Inflammatory macrophage treated with lipopolysaccharide for 4 hours (primary cell): Measurements from ENCODE around the gene SHISA7.
A peak's percentile ranks its signal among the peaks of the same experiment; 100 is the strongest.
"Not testable (repeated sequence)": the region's sequence is repeated elsewhere in the genome, so short reads cannot be mapped to it uniquely, and the experiment has no call there.

Experiments used
- DNase-seq: peaks from one replicate; pipeline ENCODE4 v3.0.0-alpha.2; 2020

SHISA7 gene

GRCh38 chr19:55462722-55463121, 19.6 kb upstream of the SHISA7 start:
- no peak for DNase-seq

DNA sequence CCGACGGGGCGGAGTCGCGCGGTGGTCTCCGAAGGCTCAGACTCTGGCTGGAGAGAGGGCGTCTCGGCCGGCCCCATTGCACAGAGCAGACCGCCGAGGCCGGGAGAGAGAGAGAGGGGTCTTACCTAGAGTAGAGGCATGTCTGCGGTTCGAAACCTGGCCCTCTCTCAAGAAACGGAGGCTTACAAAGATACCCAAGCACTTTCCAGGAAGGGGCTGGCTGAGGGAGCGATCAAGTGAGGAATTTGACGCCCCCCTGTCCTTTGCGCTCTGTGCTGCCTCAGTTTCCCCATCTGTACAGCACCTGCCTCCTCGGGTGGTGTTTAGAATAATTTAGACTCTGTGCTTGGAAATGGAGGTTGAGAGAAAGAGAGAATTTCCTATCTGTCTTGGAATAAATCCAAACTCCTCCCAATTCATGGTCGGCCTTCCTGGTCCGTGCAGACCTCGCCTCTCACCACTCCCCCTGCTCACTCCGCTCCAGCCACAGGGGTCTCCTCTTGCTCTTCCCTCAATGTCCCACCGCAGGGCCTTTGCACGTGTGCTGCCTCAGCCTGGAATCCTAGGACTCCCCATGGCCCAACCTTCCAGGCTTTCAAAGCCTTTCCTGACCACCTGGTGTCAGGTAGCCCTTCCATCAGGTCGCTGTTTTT, 19.0 kb upstream of the SHISA7 start:
- peak; percentile 20 for DNase-seq

DNA sequence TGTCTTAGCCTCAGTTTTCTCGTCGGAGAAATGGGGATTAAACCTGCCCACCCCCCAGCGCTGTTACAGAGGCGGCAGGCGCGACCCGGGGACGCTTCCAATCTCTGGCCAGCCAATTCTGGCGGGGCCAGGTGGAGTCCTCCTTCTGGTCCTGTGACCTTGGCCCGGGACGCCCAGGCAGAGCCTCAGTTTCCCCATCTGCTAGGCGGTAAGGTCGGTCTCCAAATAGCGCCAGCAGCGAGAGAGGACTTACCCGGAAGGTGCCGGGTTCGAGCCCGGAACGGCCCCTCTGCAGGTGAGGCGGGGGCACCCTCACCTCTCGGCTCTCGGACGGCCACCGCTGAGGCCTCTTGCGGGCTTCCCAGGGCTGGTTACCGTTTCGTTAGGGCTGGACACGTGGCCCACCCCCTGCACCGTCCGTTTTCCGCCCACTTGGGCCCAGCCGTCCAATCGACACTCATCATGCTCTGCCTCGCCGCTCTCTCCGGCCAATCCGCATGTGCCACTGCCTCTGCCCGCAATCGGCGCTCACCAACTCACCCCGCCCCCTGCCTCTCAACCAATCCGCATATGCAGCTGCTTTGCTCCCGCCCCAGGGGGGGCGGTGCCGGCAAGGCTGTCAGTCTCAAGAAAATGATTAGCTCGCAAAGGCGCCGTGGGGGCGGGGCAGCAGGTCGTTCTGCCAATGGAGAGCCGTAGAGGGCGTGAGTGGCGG, 18.3 kb upstream of the SHISA7 start, which contains the start of gene ISOC2:
Gene ISOC2 (minus strand): TSS at position 384 of the 715 bp plus-strand sequence. CDS start 5,156 bp downstream, outside the sequence.
- peak; percentile 100 for DNase-seq

GRCh38 chr19:55460670-55461258, 17.7 kb upstream of the SHISA7 start:
- peak; percentile 58 for DNase-seq

DNA sequence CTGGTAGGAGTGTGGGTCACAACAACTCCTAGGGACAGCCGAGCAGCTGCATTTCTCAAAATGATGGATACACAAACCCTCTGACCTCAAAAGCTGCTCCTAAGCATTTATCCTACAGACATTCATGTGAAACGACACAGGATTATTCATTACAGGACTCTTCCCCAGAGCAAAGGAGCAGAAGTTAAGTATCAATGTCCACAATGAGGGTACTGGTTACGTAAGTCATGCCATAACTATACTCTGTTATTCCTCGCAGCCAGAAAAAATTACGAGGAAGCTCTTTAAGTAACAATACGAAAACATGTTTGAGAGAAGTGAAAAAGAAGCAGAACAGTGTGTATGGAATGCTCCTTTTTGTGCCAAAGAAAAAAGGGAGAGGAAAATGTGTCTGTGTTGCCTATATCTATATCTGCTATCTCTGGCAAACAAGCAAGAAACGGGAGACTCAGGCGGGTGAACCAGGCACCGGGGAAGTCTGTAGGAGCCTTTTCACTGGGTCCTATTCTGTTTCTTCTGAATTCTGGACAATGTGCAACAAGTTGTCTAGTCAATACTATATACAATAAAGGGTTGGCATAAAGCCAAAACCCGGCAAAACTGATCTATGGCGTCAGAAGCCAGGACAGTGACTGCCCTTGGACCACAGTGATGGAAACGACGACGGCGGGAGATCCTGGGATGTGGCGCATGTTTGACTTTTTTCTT, 17.0 kb upstream of the SHISA7 start:
- DNase-seq: no peak

DNA sequence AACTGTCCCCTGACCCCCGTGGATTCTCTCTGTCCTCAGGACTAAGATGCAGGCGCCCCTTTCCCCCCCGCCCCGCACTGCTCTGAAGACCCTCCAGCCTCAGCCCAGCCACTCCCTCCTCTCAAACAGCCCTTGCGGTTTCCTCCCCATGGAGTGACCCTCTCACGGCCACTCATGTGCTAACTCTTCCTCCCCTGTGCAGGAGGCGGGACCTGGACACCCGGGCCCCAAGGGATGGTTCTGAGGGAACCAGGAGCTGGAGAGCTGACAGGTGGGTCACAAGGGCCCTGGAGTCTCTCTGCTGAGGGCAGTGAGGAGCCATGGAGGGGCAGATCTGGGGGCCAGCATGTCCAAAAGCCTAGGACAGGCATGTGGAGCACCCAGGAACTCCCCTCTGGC, 16.4 kb upstream of the SHISA7 start:
- no peak for DNase-seq

GRCh38 chr19:55457683-55458457, 14.8 kb upstream of the SHISA7 start:
- DNase-seq: no peak

- no peak for DNase-seq
Observed at GRCh38 chr19:55456347-55456746, 13.2 kb upstream of the SHISA7 start.

- DNase-seq: no peak
Observed at GRCh38 chr19:55455576-55456235, 12.6 kb upstream of the SHISA7 start.

- DNase-seq: peak; percentile 55
Observed at GRCh38 chr19:55454787-55455243, 11.7 kb upstream of the SHISA7 start.

DNA sequence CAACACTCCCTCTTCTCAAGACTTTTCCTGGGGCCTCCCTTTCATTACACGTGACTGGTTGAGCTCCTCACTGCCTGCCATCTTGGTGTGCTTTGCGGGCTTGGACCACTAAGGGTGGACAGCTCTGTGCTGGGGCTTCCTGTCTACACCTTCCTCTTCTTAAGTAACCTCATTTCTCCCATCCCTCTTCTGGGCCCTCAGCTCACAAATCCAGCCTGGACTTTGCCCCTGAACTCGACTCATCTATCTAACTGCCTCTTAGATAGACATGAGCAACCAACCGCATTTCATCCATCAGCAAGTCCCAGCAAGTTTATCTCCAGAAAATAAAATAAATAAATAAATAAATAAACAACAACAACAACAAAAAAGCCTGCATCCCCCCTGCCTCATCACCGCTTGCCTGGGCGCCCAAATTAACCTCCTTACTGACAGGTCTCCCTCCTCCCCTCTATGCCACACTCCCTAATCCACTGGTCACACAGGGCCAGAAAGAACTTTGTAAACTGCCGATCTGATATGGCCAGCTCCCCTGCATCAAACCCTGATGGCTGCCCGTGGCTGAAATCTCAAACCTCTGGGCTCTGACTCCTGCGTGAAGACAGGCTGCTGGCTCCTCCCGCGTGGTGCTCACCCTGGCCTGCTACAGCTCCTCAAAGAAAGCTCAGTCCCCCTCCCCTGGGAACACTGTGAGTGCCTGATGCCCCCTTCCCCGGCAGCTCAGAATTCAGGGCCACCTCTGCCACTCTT, 10.6 kb upstream of the SHISA7 start:
- no peak for DNase-seq

- DNase-seq: peak; percentile 52
Observed at GRCh38 chr19:55452749-55453346, 9.7 kb upstream of the SHISA7 start.

DNA sequence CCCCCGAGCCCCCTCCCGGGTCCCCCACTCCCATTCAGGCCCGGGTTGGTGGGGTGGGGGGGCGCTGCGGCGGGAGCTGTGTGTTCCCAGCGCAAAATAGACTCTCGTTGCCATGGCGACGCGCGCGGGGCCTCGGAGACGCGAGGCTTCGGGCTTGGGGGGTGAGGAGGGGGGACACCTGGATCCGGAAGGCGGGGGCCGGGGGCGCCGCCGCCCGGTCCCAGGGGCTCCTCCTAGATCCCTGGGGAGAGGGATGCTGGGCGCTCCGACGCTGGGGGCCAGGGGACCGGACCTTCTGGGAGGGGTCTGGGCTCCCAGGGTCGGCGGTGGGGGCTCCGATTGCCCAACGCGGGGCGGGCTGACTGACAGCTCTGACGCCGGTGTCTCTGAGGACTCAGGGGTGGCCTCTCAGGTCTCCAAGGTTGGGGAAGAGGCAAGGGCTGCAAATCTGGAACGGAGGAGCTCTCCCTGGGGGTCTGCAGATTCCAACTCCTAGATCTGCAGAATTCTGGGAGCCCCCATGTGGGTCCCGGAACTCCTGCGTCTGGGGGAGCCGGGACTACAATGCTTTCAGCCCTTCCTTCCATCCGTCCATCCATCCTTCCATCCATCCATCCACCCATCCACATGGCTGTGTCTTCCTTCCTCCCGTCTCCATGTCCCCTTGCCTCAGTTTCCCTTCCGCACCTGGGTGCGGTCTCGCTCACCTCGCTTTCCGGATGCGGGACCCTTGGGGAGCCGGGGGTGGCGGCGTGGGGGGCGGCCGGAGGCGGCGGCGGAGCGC, 9.1 kb upstream of the SHISA7 start:
- DNase-seq: no peak

DNA sequence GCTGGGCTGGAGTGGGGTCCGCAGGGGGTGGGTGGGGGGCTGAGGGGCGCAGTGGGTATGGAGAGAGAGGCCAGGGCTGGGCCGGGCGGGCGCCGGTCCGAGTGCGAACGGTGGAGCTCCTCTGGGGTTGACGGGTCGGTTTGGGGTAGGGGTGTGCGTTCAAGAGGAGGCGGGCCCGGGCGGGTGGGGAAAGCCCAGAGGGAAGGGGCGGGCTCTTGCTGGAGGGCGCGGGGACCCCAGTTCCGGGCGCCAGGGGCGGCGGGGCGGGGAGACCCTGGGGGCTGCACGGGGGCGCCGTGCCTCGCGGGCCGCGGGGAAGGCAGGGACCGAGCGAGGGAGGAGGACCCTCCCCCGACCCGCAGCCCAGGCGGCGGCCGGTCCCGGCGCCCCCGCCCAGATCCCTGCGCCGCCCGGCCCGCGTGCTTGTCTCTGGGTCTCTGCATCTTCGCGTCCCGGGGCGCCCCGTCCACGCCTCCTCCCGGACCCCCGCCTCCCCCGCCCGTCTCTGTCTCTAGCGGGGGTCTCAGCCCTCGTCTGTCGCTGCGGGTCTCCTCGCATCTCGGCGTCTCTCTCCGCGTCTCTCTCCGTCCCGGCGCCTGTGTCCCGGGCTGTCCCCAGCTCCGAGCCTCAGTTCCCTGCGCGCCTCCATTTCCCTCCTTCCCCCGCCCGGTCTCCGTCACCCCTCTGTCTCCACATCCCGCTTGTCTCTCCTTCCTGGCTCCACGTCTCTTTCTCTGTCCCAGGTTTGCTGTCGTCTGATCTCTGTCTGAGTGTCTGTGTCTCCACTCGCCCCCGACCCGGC, 8.3 kb upstream of the SHISA7 start:
- DNase-seq: no peak

GRCh38 chr19:55449469-55449868, 6.4 kb upstream of the SHISA7 start:
- no peak for DNase-seq

- not testable (repeated sequence) for DNase-seq
Observed at GRCh38 chr19:55448175-55448490, 5.0 kb upstream of the SHISA7 start.

DNA sequence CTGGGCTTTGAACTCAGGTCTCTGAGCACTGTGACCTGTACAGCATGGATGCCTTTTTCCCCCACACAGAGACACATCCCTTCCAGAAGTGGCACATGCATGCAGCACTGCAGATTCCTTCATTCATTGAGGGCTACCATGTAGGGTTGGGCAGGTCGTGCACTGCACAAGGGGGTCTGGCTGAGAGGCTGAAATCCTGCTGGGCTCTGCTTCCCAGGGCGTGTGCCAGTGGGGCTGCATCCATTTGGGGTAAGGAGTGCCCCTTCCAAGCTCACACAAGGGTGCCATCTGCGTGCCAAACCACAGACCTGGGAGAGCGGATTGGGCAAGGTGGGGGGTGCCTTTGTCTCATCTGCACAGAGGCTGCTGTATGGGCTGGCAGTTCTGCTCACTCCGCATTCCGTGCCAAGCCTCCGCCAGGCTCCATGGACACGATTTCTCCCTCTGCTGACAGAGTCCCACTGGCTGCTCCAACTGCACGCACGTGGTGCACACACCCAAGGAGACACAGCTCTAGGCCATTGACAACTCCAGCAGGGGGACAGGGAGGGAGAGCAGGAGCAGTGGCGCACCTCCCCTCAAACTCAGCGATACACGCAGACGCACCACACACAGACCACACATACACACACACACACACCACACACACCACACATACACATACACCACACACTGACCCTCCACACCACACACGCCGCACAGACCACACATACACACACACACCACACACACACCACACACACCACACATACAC, 4.5 kb upstream of the SHISA7 start:
- DNase-seq: no peak

- DNase-seq: no peak
Observed at GRCh38 chr19:55446060-55446459, 3.0 kb upstream of the SHISA7 start.

DNA sequence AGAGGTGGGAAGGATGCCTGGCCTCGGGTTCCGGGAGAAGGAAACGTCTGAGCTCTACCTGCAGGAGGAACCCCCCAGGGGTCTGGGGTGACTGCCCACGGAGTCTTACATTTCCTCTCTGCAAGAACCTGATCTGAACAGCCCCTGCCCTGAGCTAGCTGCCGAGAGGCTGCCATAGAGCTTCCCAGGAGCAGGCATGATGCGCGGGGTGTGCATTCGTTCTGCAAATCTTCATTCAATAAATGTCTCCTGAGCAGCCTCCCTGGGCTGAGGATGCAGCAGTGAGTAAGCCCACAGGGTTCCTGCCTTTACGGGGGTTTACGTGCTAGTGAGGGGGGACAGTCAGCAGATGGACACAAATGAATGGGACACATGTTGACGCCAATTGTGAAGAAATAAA, 1.5 kb upstream of the SHISA7 start:
- DNase-seq: no peak
